Measurements from ENCODE around the gene SHOC2. TPM values are rescaled to one million over a fixed set of nuclear protein-coding genes. Genes with fewer than 3 reads are reported as not detected.
"Not testable (repeated sequence)": the region's sequence is repeated elsewhere in the genome, so short reads cannot be mapped to it uniquely, and the experiment has no call there.

Gene SHOC2
- total RNA-seq, 1 donor from 2014 or later, result 44.2 TPM

GRCh38 chr10:110893559-110894179, 25.7 kb upstream of the SHOC2 start:
- peak; percentile 74 for ATAC-seq
- intact Hi-C loops (cut with DNase I), result loop anchor here (2.0 to 5.0 kb wide), 3 partner anchors 89 to 281 kb away; no protein-coding TSS in a partner anchor
- no peak for DNase-seq (ENCODE audit: missing footprints)

DNA sequence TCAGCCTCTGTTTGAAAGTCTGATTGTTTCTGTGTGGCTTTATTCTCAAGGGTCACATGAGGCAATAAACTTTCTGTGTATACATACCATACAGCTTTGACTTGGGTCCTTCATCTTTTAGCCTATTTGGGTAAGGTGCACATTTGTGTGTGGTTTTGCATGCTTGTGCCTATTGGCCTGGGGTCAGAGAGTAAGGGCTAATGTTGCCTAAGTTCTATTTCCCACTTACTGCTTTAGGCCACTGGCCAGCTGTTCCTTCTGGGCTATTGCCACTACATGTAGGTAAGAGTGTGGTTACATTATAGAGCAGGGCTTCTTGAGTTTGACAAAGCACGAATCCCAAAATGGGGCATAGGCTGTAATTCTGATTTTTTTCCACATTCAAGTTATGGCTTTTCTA, 22.2 kb upstream of the SHOC2 start:
- intact Hi-C loops (cut with DNase I), result no loop called here
- no peak for DNase-seq (ENCODE audit: missing footprints)
- no peak for ATAC-seq

DNA sequence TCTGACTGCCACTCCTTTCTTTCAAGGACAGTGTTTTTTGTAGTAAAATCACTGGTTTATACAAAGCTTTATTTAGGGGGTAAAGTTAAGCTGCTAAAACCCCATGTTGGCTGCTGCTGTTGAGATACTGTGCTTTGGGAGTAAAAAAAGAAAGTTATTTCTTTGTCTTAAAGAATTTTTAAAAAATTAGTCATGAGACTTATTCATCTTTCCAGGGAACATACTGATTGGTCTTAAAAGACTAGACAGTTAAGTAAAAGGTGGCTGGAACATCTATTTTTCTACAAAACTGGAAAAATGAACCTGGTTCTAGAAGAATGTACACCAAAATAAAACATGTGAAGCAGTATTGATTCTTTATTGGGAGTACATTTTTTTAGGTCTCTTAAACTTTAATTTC, 21.0 kb upstream of the SHOC2 start:
- intact Hi-C loops (cut with DNase I), result no loop called here
- ATAC-seq, result no peak

DNA sequence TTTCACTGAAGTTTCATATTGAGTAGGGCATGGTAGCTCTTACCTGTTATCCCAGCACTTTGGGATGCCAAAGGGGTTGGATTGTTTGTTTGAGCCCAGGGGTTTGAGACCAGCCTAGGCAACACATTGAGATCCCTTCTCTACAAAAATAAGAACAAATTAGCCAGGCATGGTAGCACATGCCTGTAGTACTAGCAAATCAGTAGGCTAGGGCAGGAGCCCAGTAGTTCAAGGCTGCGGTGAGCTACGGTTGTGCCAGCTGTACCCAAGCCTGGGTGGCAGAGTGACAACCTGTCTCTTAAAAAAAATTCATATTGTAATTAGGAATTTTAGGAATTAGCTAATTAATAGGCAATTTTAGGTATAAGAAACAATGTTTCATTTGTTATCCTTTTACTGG, 18.4 kb upstream of the SHOC2 start:
- intact Hi-C loops (cut with DNase I), result no loop called here
- no peak for ATAC-seq
- no peak for DNase-seq (ENCODE audit: missing footprints)

More for the DNA sequence above, 21.0 kb upstream of the SHOC2 start:
- no peak for DNase-seq (ENCODE audit: missing footprints)

- DNase-seq (ENCODE audit: missing footprints), result no peak
- intact Hi-C loops (cut with DNase I), result no loop called here
- ATAC-seq, result no peak
Observed at GRCh38 chr10:110901954-110902819, 17.2 kb upstream of the SHOC2 start.

- ATAC-seq, result no peak
- intact Hi-C loops (cut with DNase I), result no loop called here
- DNase-seq (ENCODE audit: missing footprints), result no peak
Observed at GRCh38 chr10:110903280-110904278, 15.8 kb upstream of the SHOC2 start.

DNA sequence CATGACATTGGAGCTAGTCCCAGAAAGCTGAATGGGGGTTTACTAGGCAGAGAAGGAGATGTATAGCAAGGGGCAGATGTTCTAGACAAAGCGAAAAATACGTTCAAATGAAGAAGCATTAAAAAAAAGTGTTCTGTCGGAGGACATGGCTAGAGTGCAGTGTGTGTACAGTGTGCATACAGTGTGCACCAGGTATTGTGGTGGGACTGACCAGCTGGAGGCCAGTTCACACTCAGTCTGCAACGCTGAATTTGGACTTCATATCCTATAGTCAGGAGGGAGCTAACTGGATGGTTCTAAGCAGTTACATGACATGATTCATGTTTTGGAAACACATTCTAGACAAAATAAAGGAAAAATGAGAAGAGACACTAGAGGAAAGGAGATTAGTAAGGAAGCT, 9.3 kb upstream of the SHOC2 start:
- ATAC-seq (no peak), DNase-seq (ENCODE audit: missing footprints) (no peak)

DNA sequence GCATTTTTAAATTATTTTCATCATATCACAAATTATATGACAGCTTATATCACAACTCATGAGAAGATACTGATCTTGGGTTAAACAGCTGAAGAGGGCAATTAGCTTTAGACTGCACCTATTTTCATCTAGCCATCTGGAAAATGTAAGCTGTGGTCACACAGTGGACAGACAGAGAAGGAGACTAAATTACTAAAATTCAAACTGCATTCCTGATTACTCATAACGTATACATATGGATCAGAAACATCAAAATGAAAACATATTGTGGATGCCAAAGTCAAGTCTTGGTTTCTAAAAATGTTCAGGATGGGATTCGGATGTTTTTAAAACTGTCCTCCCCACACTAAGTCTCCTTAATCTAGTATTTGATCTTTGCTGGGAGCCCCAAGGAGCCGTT, 7.0 kb upstream of the SHOC2 start:
- intact Hi-C loops (cut with DNase I), result loop anchor here (10.0 kb wide), 1 partner anchor 608 kb away; the partner anchor contains the start of gene SMNDC1
- DNase-seq (ENCODE audit: missing footprints), result no peak
- no peak for ATAC-seq

More for the DNA sequence above, 9.3 kb upstream of the SHOC2 start:
- intact Hi-C loops (cut with DNase I), result loop anchor here (10.0 kb wide), 1 partner anchor 605 kb away; the partner anchor contains the start of gene SMNDC1

DNA sequence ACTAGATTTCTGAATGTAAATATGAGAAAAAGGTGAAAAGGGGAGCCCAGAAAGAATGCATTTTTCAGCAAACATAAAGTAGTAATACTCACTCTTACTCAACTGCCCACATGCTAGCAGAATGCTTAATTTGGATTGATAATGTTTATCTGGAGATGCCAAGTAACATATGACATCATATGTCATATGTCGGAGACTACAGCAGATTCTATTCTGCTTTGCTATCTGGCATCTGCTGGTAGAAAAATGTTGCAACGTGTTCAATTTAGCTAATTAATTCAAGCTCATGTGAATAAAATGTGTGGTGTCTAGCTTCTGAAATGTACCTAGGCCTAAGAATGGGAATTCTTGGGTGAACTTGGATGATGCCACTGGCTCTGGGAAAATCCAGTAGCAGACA, 5.0 kb upstream of the SHOC2 start:
- DNase-seq (ENCODE audit: missing footprints), result no peak
- ATAC-seq, result no peak
- intact Hi-C loops (cut with DNase I), result loop anchor here (10.0 kb wide), 1 partner anchor 610 kb away; the partner anchor contains the start of gene SMNDC1

DNA sequence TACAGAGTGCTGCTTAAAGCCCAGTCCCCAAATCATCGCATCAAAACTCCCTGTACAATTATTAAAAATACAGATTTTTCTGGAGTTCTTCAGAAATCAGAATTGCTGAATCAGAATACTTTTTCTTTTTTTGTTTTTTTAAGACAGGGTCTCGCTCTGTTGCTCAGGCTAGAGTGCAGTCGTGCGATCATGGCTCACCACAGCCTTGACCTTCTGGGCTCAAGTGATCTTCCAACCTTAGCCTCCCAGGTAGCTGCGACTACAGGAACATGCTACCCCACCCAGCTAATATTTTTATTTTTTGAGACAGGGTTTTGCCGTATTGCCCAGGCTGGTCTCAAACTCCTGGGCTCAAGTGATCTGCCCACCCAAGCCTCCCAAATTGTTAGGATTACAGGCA, 4.4 kb upstream of the SHOC2 start:
- DNase-seq (ENCODE audit: missing footprints) (no peak), ATAC-seq (no peak)

GRCh38 chr10:110915600-110915999, 3.8 kb upstream of the SHOC2 start:
- intact Hi-C loops (cut with DNase I), result loop anchor here (10.0 kb wide), 1 partner anchor 611 kb away; the partner anchor contains the start of gene SMNDC1
- ATAC-seq; DNase-seq (ENCODE audit: missing footprints): not testable (repeated sequence)

More for the DNA sequence above, 4.4 kb upstream of the SHOC2 start:
- intact Hi-C loops (cut with DNase I), result loop anchor here (10.0 kb wide), 1 partner anchor 610 kb away; the partner anchor contains the start of gene SMNDC1

DNA sequence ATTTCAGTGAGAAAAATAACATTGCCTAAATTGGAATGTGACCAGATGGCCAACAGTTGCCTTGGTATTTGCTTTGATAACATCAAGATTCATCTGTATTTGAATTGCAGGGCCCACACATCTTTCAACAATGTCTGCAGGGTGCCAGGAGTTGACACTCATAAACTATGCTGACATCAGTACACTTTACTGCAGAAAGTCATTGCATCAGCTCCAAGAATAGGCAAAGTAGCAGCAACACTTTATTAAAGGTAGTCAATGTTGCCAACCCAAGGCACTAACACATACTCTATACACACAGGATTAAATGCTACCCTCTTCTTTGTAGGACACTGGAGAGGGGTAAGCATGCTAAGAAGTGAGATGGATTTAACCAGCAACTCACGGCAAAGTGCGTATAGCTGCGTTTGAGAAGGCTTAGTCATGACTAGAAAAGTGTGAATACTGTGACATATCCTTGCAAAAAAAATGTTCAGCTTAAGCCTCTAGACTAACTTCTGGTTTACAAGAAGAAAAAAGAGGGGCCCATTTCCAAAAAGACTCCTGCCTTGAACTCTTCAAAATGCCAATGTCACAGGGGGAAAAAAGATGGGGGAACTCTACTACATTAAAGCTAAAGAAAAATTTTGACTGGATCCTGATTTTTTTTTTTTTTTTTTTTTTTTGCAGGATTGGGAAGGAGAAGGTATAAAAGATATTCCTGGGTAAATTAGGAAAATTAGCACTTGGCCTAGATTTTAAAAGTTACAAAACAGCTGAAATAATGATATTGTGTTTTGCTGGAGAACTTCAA, 2.7 kb upstream of the SHOC2 start:
- no peak for DNase-seq (ENCODE audit: missing footprints)
- intact Hi-C loops (cut with DNase I), result loop anchor here (10.0 kb wide), 1 partner anchor 612 kb away; the partner anchor contains the start of gene SMNDC1
- no peak for ATAC-seq

DNA sequence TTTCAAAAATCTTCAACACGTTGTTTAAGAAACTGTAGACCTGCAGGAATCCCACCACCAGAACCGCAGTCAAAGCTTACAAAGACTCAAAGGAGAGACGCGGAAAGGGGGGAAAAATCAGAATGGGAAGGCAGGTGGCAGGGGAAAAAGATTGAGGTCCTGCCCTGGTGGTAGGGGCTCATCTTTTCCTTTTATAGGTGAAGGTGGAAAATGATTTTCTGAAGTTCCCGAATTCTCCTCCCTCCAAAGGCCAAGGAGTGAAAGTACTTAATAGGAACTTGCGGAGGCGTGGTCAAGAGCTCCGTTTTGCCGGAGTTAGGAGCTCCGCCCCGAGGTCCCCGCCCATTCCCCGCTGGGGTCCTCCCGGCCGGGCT, 1.1 kb upstream of the SHOC2 start:
- intact Hi-C loops (cut with DNase I), result loop anchor here (2.0 to 10.0 kb wide), 2 partner anchors 47 to 613 kb away; partner anchors contain the start of genes PDCD4 and SMNDC1
- peak; percentile 98 for DNase-seq (ENCODE audit: missing footprints)
- ATAC-seq, result no peak

GRCh38 chr10:110918643-110919348, 608 bp upstream of the SHOC2 start, which contains the start of gene BBIP1:
Gene BBIP1 (minus strand): TSS chr10:110919180. CDS start chr10:110918157, 1,023 bp downstream.
- intact Hi-C loops (cut with DNase I), result loop anchor here (2.0 to 10.0 kb wide), 2 partner anchors 48 to 614 kb away; partner anchors contain the start of genes PDCD4 and SMNDC1
- peak; percentile 97 for ATAC-seq
- no peak for DNase-seq (ENCODE audit: missing footprints)

- DNase-seq (ENCODE audit: missing footprints) (peak; percentile 85), ATAC-seq (no peak)
- intact Hi-C loops (cut with DNase I), result loop anchor here (2.0 to 10.0 kb wide), 3 partner anchors 49 to 615 kb away; partner anchors contain the start of genes PDCD4 and SMNDC1
Observed at GRCh38 chr10:110919971-110920881, 822 bp downstream of the SHOC2 start.

Data from Right ventricle myocardium inferior (tissue), 1 donor.